C4-2B (cell line): Measurements from ENCODE around the gene MAEL.

Experiments used
- ZFX ChIP-seq: fragments of 450-650 bp; IDR thresholded peaks from 2 replicates; pipeline ENCODE4 v1.6.1; 2017
- TF ChIP-seq, protein P1 (sequence below): fragments of 450-650 bp; conservative IDR thresholded peaks from 2 replicates; pipeline ENCODE4 v1.5.1; 2017; ENCODE audit warnings: mild to moderate bottlenecking

GRCh38 chr1:167059045-167059808 lies 70.1 kb downstream of the MAEL start:
- TF ChIP-seq, protein P1, sequence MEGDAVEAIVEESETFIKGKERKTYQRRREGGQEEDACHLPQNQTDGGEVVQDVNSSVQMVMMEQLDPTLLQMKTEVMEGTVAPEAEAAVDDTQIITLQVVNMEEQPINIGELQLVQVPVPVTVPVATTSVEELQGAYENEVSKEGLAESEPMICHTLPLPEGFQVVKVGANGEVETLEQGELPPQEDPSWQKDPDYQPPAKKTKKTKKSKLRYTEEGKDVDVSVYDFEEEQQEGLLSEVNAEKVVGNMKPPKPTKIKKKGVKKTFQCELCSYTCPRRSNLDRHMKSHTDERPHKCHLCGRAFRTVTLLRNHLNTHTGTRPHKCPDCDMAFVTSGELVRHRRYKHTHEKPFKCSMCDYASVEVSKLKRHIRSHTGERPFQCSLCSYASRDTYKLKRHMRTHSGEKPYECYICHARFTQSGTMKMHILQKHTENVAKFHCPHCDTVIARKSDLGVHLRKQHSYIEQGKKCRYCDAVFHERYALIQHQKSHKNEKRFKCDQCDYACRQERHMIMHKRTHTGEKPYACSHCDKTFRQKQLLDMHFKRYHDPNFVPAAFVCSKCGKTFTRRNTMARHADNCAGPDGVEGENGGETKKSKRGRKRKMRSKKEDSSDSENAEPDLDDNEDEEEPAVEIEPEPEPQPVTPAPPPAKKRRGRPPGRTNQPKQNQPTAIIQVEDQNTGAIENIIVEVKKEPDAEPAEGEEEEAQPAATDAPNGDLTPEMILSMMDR, result peak; percentile 94
- no peak for TF ChIP-seq ZFX
